HG03025 (cell line): ENCODE data around the gene AFF3.
"Not testable (repeated sequence)": the region's sequence is repeated elsewhere in the genome, so short reads cannot be mapped to it uniquely, and the experiment has no call there.

Experiments
- ATAC-seq: cut with Tn5 transposase; IDR thresholded peaks from one replicate; pipeline ENCODE4 v1.9.1; 2021; ENCODE audit warnings: mild to moderate bottlenecking, moderate library complexity; ENCODE audit not compliant: unreplicated experiment, low FRiP score

AFF3 gene

DNA sequence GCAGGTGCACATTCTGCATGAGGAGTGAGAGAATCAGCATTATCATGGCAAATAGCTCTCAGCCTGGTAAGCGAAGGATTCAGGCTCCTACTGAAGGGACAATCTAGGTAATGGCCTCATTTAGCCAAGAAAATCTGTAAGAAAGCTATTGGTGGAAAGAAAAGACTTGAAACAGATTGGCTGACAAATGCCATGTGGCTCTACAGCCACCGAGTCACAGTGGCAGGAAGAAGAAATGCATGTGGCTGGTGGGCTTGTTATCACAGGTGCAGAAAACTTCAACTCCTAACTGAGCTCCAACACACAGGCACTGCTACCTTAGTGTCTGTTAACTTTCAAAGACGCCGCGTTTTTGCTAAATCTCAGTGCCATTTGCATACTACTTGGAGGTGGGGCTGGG is 592.0 kb downstream of the AFF3 start:
- ATAC-seq: no peak

DNA sequence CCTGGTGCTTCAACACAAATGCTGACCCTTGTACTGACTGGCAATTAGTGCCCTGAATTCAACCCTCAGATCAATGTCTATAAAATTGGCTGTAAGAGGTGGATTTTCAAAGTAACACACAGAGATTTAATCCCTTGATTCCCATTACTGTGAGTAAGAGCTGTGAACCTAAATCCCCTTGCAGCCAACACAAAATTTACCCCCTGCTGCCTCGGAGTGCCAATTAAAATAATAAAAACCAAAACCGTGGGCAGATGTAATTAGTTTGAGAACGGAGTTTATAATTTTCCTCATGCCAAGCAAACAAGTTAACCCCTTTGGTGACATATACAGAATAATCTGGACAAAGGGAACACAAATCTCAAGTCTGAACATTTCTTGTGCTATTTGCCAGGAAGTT is 596.8 kb downstream of the AFF3 start:
- ATAC-seq: no peak

DNA sequence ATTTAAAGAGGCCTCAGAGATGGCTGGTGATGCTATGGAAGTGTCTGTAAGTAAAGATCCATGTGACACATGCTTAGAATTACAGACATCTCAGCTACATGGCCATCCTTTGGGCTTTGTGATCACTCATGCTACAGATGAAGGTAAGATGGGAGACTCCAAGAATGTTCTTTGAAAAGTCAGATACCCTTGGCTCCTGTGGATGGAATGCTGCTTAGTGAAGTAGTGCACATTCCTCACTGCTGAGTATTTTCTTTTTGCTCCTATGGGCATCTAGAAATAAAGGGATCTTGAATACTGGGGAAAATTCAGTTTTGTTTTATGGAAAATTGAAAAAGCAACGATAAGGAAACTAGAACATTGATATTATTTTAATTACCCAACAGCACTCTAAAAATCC is 597.3 kb downstream of the AFF3 start:
- ATAC-seq: no peak

DNA sequence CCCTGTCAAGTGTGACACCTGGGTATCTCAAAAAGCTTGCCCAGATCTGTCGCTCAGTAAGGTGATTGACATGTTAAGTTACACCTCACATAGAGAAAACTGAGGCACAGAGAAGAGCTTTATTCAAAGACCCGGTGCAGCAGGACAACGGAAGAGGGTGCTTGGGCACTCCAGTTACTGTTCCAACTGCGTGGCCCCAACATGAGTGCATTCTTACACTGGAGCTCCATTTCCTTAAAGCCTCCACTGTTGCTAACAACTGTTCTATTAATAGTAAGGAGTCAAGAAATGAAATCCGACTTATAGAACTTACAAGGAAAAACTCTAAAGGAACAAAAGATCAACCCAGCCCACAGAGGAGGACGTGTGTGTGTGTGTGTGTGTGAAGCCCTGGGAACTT is 597.8 kb downstream of the AFF3 start:
- ATAC-seq: no peak

DNA sequence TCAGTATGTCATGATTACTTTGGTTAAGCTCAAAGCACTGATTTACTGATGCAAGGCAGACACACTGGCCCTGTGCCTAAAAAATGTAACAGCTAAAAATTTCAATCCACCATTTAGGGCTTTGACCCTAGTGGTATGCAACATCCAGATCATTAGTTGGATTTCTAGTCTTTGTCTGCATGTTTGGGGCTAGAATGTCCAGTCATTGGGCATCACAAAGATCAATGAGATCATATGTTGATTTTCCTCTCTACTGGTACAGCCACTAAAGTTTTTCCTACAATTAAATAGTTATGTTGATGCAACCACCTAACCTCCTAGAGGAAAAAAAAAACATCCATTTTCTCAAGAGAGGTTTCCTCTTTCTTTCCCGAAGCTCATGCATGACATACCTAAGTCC is 599.1 kb downstream of the AFF3 start:
- ATAC-seq: no peak

DNA sequence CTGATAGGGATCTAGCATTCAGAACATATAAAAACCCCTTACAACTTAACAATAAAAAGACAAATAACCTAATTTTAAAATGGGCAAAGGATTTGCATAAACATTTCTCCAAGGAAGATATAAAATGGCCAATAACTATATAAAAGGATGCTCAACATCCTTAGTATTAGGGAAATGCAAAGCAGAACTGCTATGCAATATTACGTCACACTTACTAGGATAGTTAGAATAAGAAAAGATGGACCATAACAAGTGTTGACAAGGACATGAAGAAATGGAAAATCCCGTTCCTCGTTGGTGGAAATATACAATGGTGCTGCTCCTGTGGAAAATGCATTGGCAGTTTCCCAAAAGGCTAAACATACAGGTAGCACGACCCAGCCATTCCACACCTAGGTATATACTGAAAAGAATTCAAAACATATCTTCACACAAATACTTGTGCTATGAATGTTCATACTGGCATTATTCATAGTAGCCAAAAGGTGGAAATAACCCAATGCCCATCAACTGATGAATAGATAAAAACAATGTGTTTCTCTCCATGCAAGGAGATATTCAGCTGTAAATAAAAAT is 604.4 kb downstream of the AFF3 start:
- ATAC-seq: no peak

DNA sequence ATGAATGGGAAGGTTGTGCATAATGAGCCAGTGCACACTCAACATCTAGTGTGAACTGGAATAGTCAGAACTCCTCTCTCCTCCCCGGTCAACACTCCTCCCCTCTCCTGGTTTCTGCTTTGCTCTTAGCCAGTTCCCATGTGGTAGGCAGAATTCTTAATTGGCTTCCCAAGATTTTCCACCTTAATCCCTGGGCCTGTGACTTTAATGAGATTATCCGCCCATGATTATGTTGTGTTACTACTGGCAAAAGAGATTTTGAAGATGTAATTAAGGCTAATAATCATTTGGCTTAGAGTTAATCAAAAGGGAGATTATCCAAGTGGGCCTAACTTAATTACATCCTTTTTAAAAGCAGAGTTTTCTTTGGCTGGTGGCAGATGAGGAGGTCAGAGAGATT is 618.3 kb downstream of the AFF3 start:
- ATAC-seq: no peak

DNA sequence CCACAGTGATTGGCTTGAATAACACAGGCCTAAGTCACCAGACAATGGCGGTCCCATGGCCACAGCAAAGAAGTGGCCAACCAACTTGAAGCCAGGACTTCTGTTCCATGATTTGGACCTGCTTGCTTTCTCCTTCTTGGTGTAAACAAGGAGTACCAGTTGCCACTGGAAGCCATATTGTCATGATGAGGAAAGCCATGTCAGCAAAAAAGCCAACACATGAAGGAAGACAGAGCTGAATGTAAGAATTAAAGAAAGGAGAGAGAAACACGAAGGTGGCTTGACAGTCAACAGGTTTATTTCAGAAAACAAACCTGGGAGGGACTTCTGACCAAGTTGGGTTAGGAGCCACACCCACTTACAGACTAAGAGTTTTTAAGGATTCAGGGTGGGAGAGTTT is 620.2 kb downstream of the AFF3 start:
- no peak for ATAC-seq

DNA sequence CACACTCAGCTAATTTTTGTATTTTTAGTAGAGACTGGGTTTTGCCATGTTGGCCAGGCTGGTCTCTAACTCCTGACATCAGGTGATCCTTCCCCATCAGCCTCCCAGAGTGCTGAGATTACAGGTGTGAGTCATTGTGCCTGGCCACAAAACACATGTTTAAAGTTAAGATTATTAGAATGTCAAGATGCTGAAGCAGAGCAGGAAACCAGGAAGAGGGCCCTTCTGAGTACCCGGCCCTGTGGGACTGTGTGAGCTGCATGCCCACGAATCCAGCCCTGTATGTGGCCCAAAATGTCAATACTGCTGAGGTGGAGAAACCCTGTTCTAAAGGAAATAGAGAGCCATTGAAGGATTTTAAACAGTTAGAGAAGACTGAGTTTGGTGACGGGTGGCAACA is 621.6 kb downstream of the AFF3 start:
- no peak for ATAC-seq

DNA sequence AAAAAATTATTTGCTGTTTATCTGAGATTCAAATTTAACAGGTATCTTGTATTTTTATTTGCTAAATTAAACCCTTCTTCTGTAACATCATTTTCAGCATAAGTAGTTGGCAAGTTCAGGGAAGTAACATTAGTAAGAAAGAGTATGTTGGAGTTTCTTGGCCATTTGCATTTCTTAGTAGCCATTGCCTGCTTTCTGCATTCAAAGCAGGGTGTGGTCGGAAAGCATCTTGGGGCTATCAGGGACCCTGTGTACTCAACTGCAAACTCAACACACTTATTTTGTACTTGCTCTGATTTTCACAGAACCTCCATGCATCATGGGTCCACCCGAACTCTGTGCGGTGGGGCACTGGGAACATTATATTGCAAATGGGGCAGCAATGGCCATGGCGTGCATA is 622.2 kb downstream of the AFF3 start:
- no peak for ATAC-seq

DNA sequence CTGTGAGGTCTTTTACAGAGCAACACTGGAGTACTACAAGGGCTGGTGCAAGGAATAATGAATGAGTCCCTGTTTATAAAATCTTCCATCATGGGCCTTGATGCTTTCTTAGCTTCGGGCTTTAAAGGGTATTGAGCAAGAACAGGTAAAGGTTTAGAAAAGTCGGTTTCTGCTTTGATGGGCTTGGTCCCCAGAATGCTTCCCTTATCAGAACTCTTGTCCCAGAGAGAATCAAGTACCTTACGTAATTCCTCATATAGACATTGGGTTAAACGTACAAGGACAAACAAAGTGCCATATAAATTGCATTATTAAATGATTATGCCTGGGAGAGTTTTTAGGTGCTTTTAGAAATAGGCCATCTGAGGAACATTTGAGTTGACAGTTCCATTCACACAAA is 628.0 kb downstream of the AFF3 start:
- ATAC-seq: no peak

DNA sequence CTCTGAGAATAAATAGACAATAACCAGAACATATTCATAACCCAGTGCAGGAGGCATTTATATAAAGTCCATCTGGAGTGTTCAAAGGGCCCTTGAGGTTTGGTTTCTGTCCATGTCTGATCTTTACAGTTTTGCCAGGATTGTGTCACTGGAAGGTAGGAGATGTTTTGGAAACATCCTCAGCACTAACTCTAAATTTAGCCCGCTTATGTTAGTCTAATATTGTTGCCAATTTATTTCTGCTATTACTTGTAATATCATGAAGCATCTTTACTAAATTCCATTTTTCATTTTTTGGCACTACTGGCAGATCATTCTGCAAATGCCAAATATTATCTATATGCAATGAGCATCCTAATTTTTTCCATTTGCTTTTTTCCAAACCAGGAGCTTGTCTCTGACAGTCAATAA is 630.2 kb downstream of the AFF3 start:
- ATAC-seq: no peak

DNA sequence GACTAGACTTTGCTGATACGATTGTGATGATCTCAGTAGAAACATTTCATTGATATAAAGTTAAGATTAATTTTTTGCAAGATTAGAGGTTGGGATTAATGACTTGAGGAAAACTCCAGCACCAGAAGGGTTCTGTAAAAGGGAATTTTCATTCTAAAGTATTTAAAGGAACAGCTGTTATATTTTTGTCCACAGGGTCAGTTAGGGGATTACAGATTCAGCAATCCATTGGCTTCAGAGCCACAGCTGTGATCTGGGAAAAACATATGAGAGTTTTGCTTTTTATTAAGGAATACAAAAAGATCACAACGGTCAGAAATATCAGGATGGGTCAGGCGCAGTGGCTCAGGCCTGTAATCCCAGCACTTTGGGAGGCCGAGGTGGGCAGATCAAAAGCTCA is 633.0 kb downstream of the AFF3 start:
- ATAC-seq: no peak

DNA sequence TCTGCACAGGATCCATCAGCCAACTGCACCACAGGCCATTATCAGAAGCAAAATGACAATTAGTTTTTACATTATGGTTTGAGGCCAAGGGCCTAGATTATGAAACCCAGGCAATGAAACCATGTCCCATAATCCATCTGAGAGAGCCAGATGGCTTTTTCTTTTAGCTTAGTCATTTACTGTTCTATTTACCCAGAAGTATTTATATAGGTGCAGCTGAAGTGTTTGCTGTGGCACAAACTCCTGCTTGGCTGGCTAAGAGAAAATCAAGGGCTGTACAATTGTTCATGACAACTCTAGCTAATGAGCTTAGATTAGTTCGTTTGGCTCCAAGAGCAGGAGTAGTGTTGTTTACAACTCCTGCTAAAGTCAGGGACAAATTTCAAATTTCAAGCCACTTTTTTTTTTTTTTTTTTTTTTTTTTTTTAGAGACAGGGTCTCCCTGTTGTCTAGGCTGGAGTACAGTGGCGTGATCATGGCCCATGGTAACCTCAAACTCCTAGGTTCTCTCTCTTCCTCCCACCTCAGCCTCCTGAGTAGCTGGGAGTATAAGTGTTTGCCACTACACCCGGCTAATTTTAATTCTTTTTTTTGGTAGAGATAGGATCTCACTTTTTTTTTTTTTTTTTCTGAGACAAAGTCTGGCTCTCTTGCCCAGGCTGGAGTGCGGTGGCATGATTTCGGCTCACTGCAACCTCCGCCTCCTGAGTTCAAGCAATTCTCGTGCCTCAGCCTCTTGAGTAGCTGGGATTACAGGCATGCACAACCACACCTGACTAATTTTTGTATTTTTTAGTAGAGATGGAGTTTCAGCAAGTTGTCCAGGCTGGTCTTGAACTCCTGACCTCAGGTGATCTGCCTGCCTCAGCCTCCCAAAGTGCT is 634.2 kb downstream of the AFF3 start:
- ATAC-seq: no peak

DNA sequence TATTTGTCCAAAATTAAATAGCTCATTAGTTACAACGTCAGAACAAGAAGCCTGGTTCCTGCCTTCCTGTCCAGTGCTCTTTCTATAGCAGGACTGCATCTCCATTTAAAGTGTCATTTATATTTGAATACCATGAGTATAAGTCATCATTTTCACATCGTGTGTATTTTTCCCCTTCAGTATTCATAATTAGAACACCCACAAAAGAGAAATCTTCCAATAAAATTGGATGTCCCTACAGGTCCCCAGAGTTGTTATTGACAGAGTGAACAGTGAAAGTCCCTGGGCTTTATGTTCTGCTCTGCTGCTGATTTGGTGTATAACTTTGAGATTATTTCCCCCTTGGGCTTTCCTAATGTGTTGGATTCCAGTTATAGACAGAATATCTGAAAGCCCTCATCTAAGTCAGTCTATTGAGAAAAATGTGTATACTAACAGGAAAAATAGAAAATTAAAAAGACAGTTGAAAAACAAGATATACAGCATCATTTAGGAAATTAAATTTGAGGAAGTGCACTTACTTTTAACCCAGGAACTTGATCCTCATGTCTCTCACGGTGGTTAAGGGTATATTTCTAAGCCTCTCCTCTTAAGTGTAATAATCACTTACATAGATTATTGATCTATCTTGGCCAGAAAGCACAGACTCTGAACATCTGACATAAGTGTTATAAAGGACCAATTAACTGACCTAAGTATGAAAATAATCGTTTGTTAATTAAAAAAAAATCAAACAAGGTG is 637.4 kb downstream of the AFF3 start:
- ATAC-seq: no peak

DNA sequence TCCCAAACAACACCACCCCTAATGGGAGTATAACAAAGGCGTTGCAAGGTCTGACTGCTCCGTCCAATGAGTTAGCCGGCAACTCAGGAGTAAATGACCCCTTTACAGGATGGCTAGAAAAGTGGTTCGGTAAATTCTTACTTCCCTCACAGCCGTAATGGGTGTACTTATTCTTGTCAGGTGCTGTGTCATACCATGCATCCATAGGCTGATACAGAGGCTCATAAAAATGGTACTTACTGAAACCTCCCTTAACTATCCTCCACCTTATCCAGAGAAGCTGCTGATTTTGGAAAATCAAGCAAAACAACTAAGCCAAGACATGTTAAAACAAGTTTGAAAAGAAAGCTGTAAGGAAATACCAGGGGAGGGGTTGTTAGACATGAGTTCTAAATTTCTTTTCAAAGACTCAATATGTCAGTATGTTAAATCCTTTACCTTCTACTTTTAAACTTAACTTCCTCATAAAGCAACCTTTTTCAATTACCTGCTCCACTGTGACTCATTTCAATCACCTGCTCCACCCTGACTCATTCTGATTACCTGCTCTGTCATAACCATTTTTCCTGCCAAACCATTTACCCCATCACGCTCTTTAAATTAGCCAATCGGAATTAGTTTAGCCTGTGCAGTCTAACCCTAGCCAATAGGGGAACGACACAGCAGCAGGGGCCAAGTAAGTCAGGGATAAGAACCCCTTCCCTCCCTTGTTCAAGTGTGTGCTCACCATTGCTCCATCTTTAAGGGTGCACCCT is 638.6 kb downstream of the AFF3 start:
- not testable (repeated sequence) for ATAC-seq

DNA sequence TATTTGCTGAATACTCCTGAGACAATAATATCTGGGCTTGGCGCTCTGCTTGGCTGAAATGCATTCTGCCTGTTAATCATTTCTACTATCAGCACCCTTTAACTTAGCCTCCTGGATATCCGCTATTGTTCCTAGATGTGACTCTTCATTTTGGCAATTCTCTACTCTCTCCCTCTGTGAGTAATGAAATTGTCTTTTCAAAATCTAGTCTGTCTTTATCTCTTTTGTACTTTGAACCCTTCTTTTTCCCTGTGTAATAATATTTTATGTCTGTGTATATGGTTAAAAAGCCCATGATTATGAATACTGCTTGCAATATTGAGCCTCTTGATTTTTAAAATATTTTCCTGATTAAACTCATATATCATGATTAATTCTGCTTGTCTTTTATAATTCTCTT is 646.4 kb downstream of the AFF3 start:
- no peak for ATAC-seq
